ENCODE measurements around the gene EYS.

DNA sequence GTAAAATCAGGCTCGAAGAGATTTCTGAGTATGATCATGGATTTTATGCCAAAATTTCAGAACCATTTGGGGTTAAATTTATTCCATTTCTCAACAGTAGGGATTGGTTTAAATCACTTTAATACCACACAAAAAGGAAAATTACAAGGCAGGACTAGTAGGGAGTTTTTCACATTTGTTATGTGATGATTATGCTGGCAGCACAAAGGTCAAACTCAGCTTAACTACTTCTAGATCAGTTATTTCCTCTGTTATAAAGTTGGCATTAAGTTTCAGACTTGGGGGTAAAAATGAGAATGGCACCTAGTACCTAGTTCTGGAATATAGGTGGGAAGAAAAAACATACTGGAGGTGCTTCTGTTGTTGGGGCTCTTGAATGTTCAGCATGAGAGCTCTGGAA is 2031.9 kb downstream of the EYS start:
- TF ChIP-seq CTCF (IDR thresholded peaks at IDR 0.05) (no peak), EZH2phosphoT487 (IDR thresholded peaks at IDR 0.05; ENCODE audit: borderline replicate concordance, low read depth) (no peak), TEAD4 (IDR thresholded peaks at IDR 0.05; ENCODE audit: borderline replicate concordance, insufficient read depth) (no peak), TCF12 (IDR thresholded peaks at IDR 0.05) (no peak), FOXM1 (IDR thresholded peaks at IDR 0.05; ENCODE audit: low read depth) (no peak), MEF2A (IDR thresholded peaks at IDR 0.05; ENCODE audit: borderline replicate concordance, low read depth) (no peak)
- TF ChIP-seq, protein P1, sequence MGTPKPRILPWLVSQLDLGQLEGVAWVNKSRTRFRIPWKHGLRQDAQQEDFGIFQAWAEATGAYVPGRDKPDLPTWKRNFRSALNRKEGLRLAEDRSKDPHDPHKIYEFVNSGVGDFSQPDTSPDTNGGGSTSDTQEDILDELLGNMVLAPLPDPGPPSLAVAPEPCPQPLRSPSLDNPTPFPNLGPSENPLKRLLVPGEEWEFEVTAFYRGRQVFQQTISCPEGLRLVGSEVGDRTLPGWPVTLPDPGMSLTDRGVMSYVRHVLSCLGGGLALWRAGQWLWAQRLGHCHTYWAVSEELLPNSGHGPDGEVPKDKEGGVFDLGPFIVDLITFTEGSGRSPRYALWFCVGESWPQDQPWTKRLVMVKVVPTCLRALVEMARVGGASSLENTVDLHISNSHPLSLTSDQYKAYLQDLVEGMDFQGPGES (IDR thresholded peaks at IDR 0.05; ENCODE audit: low read depth, low read length) = no peak

All from SK-N-SH (cell line).